CD4-positive, alpha-beta T cell treated with Interleukin-21 for 1 hour (primary cell): ENCODE measurements around the gene SIT1.
"Not testable (repeated sequence)": the region's sequence is repeated elsewhere in the genome, so short reads cannot be mapped to it uniquely, and the experiment has no call there.

Source experiments
- DNase-seq: peaks from one replicate; pipeline ENCODE4 v3.0.0-alpha.2; 2020

SIT1 gene

GRCh38 chr9:35659340-35659739 is 8.6 kb upstream of the SIT1 start:
- DNase-seq = peak; percentile 28

- no peak for DNase-seq
Measured at GRCh38 chr9:35658968-35659220, 8.2 kb upstream of the SIT1 start.

GRCh38 chr9:35658137-35658967 is 7.6 kb upstream of the SIT1 start, which contains the start of gene CCDC107:
TSS of gene CCDC107 (plus strand) at chr9:35658292. CDS start at chr9:35658380, 88 bp downstream.
- peak; percentile 84 for DNase-seq

- peak; percentile 93 for DNase-seq
Measured at GRCh38 chr9:35657546-35658136, 6.9 kb upstream of the SIT1 start, which contains the start of gene RMRP. TSS of gene RMRP (minus strand) at chr9:35658019.

- DNase-seq = no peak
Measured at GRCh38 chr9:35656831-35657545, 6.3 kb upstream of the SIT1 start.

- peak; percentile 26 for DNase-seq
Measured at GRCh38 chr9:35656348-35656747, 5.6 kb upstream of the SIT1 start.

GRCh38 chr9:35653611-35654010 is 2.9 kb upstream of the SIT1 start:
- DNase-seq = no peak

- DNase-seq = no peak
Measured at GRCh38 chr9:35652829-35653209, 2.1 kb upstream of the SIT1 start.

- no peak for DNase-seq
Measured at GRCh38 chr9:35651956-35652828, 1.5 kb upstream of the SIT1 start.

GRCh38 chr9:35649431-35650340 is 1.0 kb downstream of the SIT1 start:
- DNase-seq = peak; percentile 50

GRCh38 chr9:35646533-35647265 is 4.0 kb downstream of the SIT1 start:
- peak; percentile 91 for DNase-seq

- DNase-seq = peak; percentile 18
Measured at GRCh38 chr9:35646153-35646532, 4.6 kb downstream of the SIT1 start.

- not testable (repeated sequence) for DNase-seq
Measured at GRCh38 chr9:35645736-35646135, 5.0 kb downstream of the SIT1 start.

- no peak for DNase-seq
Measured at GRCh38 chr9:35643046-35643445, 7.7 kb downstream of the SIT1 start.

- not testable (repeated sequence) for DNase-seq
Measured at GRCh38 chr9:35641478-35641877, 9.3 kb downstream of the SIT1 start.

- DNase-seq = not testable (repeated sequence)
Measured at GRCh38 chr9:35640431-35640830, 10.3 kb downstream of the SIT1 start.

- DNase-seq = no peak
Measured at GRCh38 chr9:35639631-35640030, 11.1 kb downstream of the SIT1 start.

- DNase-seq = not testable (repeated sequence)
Measured at GRCh38 chr9:35639225-35639624, 11.5 kb downstream of the SIT1 start.

GRCh38 chr9:35638751-35639150 is 12.0 kb downstream of the SIT1 start:
- peak; percentile 62 for DNase-seq

- DNase-seq = not testable (repeated sequence)
Measured at GRCh38 chr9:35637427-35637955, 13.2 kb downstream of the SIT1 start.

- not testable (repeated sequence) for DNase-seq
Measured at GRCh38 chr9:35636877-35637246, 13.9 kb downstream of the SIT1 start.
